GM21529 (cell line): ENCODE results near the gene FBXW12.

Source experiments
- ATAC-seq: cut with Tn5 transposase; IDR thresholded peaks from one replicate; pipeline ENCODE4 v1.9.1; 2021; ENCODE audit not compliant: unreplicated experiment

FBXW12 gene

DNA sequence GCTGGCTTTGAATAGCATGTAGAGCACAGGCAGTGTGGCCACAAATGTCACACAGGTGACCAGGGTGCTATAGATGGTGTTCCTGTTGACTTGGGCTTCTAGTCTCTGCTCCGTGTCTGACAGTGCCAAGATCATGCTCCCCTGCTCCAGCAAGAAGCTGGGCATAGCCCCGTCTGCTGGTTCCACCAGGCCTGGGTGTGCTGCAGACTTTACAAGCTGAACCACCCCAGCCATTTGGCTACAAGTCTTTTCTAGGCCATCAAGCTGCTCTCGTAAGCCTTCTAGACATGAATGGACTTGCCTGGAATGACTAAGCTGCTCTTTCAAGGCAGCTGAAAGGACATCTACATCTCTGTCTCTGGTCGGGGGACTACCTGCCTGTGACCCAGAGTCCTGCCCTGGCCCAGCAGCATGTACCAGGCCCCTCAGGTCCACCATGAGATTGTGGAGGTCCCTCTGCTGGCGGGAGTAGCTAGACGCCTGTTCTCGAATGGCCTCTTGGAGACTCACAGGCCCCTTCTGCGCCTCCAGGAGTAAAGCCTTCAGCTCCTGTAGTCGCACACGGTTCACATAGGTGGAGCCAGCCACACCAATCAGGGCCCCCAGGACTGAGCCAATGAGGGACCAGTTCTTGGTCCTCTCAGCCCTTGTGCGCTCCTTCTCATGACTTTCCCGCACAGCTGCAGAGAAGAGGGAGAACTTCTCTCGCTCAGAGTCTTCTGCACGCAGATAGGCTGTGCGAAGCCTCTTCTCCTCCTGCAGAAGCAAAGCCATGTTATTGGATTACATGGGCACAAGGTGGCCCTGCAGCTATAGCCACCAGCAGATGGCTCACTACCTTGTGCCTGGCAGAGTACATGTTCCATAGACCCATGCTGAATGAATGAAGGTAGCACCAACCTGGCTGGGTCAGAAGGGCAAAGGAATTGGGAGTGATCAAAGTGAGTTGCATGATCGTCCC is 60.7 kb downstream of the FBXW12 start:
- no peak for ATAC-seq

DNA sequence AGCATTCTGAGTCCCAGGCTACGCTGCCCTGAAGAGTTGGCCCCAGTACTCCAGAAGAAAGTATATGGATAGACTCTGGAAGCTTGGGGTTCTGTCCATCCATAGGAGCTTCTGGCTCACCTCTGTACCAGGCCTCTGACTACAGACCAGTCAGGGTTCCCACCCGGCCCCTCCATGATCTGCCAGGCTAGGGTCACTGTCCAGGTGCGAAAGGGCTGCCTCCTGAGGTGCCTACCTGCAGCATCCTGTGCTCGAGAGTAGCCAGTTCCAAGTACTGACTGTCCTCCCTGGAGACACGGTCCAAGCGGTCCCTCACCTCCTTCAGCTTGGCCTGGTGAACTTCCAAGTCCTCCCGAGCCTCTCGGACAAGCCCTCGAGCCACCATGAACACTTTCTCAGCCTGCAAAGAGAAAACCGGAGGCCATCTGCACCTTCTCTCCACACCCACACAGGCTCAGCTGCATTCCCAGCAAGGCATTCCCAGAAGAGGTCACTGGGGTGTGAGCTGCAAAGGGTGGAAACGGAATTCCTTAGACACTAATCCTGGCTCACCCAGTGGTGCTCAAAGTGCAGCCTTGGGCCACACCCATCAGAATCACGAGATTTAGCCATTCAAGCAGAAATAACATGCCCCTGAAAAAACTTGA is 61.6 kb downstream of the FBXW12 start:
- no peak for ATAC-seq

DNA sequence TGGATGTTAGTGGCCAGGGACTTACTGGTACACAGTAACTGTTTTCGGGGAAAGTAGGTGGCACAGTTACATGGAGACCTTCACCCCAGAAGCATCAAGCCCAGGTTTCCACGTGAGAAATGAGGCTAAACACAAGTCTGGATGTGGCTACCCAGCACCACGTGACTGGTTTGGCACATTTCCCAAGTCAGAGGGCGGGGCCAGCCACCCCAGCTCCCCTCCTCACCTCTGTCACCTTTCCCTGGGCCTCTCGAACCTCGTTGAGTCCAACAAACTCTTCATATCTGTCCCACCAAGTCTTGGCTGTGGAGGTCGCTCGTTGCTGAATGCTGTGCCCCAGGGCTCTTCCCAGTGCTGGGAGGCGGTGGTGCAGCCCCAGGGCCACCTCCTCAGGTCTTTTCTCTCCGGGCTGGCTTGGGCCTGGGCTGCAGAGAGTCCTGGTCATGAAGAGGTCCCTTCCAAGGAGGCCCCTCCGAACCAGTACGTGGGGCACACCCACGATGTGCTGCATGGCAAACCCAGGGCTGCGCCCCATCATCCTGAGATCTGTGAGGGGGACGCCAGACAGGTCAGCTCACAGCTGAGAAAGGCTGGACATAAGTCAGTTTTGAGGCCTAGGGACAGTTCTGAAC is 62.7 kb downstream of the FBXW12 start:
- ATAC-seq: no peak

DNA sequence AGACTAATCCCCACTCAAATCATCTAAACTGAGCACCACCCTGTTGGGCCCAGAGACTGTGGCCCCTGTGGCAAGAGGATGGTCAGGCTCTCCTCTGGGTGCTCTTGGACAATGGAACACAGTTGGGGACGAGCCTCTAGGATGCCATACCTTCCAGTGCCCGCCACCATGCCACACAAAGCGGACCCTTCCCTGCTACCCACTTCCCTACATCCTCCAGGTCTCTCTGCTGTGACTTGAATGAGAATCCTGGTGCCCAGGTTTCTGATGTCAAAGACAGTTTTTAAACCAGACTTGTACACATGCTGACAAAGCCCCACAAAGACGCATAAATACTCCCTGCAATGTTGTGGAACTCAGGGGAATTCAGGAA is 63.2 kb downstream of the FBXW12 start:
- no peak for ATAC-seq

DNA sequence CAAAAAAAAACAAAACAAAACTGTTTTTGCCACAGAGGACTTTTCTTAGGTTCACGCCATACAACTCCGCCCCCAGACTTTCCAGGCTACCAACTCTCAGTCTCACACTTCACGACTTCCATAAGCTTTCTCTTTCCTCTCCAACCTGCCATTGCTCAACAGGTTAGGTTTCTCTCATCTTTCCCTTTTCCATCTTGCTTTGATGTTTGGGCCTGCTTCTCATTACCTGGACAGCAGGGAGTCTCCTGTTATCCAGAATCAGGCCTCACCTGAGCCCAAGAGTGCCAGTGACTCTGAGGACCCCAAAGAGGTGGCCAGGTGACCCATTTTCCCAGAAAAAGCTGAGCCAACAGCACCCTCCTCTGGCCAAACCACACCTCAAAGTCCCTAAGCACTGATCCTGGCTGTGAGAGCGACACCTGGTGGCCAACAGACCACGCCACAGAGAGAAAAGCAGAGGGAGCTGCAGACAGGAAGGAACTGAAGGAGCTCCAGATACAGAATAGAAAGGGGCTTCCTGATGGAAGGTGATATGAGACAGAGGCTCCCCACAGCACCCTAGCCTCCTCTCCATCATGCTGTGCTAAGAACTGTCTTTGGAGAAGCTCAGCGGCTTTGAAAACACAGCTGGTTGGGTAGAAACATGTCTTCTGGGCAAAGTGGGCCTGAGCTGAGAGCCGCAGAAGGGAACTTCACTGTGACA is 63.9 kb downstream of the FBXW12 start:
- no peak for ATAC-seq

DNA sequence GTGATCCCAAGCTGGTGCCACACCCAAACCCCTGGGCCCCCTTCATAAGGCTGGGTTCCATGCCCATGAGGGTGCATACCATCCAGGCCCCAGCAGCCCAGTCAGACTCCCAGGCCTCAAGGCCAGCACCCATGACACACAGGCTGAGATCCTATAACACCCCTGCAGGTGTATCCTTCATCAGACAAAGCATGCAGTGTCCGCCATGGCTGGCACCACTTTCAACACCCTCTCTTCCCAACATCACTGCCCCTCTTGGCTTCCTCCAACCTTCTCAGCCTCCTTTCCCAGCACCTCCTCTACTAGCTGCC is 64.4 kb downstream of the FBXW12 start:
- ATAC-seq: no peak

DNA sequence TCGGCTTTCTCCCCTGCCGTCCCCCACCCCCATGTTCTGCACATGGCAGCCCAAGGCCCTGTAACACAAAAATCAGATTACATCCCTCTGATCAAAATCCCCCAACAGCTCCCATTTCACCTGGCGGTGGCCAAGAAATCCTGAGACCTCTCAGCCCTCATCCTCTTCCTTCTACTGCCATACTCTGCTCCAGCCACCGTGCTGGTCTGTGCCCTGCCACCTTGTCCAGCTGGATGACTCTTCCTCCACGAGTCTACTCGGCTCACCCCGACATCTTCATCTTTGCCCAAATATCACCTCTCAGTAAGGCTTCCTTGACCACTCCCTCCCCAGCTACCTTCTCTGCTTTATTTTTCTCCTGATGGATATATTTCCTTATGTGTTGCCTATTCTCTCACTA is 64.8 kb downstream of the FBXW12 start:
- no peak for ATAC-seq

DNA sequence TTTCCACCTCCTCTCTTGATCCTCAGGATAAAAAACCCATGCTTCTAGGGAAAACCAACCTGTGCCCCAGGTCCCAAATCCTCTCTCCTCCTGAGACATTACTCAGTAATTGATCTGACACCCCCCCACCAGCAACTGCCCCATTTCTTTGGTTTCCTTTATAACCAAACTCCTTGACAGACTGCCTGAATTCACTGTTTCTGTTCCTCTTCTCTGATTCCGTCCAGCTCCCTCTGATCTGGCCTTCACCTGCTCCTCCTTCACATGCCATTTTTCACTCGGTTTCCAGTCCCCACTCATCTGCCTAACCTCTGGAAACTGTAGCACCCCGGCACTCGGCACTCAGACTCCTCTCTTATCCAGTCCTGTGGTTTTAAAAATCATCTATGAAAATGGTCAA is 65.8 kb downstream of the FBXW12 start:
- no peak for ATAC-seq

DNA sequence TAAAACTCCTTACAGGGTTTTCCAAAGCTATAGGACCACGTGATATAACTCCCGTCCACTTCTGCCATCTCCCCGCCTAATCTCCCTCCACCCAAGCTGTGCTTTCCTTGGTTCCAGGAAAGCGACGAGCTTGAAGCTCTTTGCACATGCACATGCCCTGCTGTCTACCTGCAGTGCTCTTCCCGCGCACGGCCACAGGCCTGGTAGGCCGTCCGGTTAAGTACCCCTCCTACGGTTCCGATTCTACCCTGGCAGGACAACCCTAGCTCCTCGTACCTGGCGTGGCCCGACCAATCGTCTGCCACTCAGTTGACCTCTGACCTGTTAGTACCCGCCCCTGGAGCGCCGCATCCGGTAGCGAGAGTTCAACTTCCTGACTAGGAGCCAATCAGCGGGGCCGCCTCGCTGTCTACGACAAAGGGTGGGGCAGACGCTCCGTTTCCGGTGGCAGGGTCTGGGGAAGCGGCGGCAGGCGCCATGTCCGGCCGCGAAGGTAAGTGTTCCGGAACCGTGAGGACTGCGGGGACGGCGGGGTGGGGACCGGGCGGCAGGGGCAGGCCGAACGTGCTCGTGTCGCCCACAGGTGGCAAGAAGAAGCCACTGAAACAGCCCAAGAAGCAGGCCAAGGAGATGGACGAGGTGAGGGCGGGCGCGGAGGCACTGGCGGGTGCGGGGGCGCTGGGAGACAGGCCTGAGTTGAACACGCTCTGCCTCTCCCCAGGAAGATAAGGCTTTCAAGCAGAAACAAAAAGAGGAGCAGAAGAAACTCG is 68.0 kb downstream of the FBXW12 start, which contains the start of the genes CCDC51 and TMA7:
Gene CCDC51 (minus strand): TSS at position 300 of the 770 bp plus-strand sequence. CDS start 4,991 bp downstream, outside the sequence.
Gene TMA7 (plus strand): TSS at position 438 of the 770 bp plus-strand sequence. CDS start 40 bp downstream, at position 478.
- ATAC-seq: peak; percentile 94

DNA sequence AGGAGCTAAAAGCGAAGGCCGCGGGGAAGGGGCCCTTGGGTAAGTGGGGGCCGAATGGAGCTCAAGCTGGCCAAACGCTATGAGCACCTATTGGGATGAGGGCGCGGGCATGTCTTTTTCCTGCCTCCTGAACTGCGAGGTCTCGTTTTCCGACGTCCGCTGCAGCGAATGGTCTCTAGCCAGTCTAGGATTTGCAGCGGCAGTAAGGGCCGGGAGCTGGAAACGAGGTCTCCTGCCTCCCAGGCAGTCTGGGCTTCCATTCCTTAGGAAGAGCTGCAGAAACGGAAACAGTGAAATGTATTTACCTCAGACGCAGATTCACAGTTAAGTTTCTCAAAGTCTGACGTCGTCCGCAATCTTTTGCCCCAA is 68.6 kb downstream of the FBXW12 start:
- no peak for ATAC-seq

DNA sequence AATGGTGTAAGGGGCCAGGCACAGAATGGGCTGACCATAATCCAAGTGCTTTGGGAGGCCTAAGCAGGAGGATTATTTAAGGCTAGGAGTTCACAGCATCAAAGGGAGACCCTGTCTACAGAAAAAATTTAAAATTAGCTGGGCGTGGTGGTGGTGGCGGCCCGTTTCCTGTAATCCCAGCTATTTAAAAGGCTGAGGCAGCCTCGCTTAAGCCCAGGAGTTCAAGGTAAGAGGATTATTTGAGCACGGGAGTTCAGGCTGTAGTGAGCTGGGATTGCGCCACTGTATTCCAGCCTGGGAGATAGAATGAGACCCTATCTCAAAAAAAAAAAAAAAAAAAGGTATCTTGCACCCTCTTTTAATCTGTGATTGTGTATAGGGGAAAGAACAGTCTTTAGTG is 69.9 kb downstream of the FBXW12 start:
- ATAC-seq: no peak
